Activated effector memory CD4-positive, alpha-beta T cell treated with anti-CD3 and anti-CD28 coated beads, Interleukin-2, amount 50 U/mL, for 16 hours (primary cell): ENCODE measurements around the gene TF.
"Not testable (repeated sequence)": the region's sequence is repeated elsewhere in the genome, so short reads cannot be mapped to it uniquely, and the experiment has no call there.

Experiments used
- DNase-seq: peaks from one replicate; pipeline ENCODE4 v3.0.0-alpha.2; 2020

The TF gene

GRCh38 chr3:133767607-133768006, 21.4 kb downstream of the TF start:
- no peak for DNase-seq

GRCh38 chr3:133769536-133769935, 23.3 kb downstream of the TF start:
- DNase-seq: no peak

GRCh38 chr3:133773732-133774131, 27.5 kb downstream of the TF start:
- DNase-seq: no peak

- no peak for DNase-seq
Observed at GRCh38 chr3:133775309-133775708, 29.1 kb downstream of the TF start.

- DNase-seq: no peak
Observed at GRCh38 chr3:133775835-133776234, 29.6 kb downstream of the TF start.

GRCh38 chr3:133776794-133777438, 30.7 kb downstream of the TF start:
- no peak for DNase-seq

- no peak for DNase-seq
Observed at GRCh38 chr3:133777807-133778568, 31.8 kb downstream of the TF start.

- DNase-seq: no peak
Observed at GRCh38 chr3:133779626-133780203, 33.5 kb downstream of the TF start.

GRCh38 chr3:133780756-133781155, 34.6 kb downstream of the TF start:
- DNase-seq: not testable (repeated sequence)

- no peak for DNase-seq
Observed at GRCh38 chr3:133781570-133781969, 35.4 kb downstream of the TF start.

GRCh38 chr3:133782454-133782853, 36.3 kb downstream of the TF start:
- DNase-seq: no peak

- no peak for DNase-seq
Observed at GRCh38 chr3:133783762-133784161, 37.6 kb downstream of the TF start.

- DNase-seq: no peak
Observed at GRCh38 chr3:133788024-133788423, 41.8 kb downstream of the TF start.

- no peak for DNase-seq
Observed at GRCh38 chr3:133792171-133792763, 46.1 kb downstream of the TF start.

GRCh38 chr3:133797396-133798105, 51.4 kb downstream of the TF start:
- DNase-seq: no peak

GRCh38 chr3:133799794-133800585, 53.8 kb downstream of the TF start:
- no peak for DNase-seq

GRCh38 chr3:133803469-133803868, 57.3 kb downstream of the TF start:
- no peak for DNase-seq

- no peak for DNase-seq
Observed at GRCh38 chr3:133804896-133805295, 58.7 kb downstream of the TF start.

- DNase-seq: no peak
Observed at GRCh38 chr3:133805384-133805701, 59.1 kb downstream of the TF start.

- peak; percentile 99 for DNase-seq
Observed at GRCh38 chr3:133805702-133806475, 59.7 kb downstream of the TF start, which contains the start of gene SRPRB. TSS of gene SRPRB (plus strand) at chr3:133805815. CDS start at chr3:133805849, 34 bp downstream.

- no peak for DNase-seq
Observed at GRCh38 chr3:133812872-133813271, 66.7 kb downstream of the TF start.

GRCh38 chr3:133815386-133815785, 69.2 kb downstream of the TF start:
- DNase-seq: no peak
